Parathyroid adenoma (tissue), 2 donors: Measurements from ENCODE around the gene ALAS1.

ENCODE experiments used
- H2AFZ ChIP-seq: fragments of 300-600 bp; sonication (generic); one replicate; pipeline ENCODE4 v1.7.0; 2017; ENCODE audit warnings: antibody characterized with exemption, mild to moderate bottlenecking
- H3K27ac ChIP-seq: fragments of 300-600 bp; sonication (generic); one replicate; pipeline ENCODE4 v1.7.0; 2017
- H3K27me3 ChIP-seq: fragments of 300-600 bp; sonication (generic); one replicate; pipeline ENCODE4 v1.7.0; 2017; ENCODE audit warnings: low read length; ENCODE audit not compliant: control insufficient read depth, insufficient read depth
- H3K36me3 ChIP-seq: fragments of 300-600 bp; sonication (generic); one replicate; pipeline ENCODE4 v1.7.0; 2017; ENCODE audit warnings: low read length; ENCODE audit not compliant: control insufficient read depth, insufficient read depth
- H3K4me1 ChIP-seq: fragments of 300-600 bp; sonication (generic); one replicate; pipeline ENCODE4 v1.7.0; 2017; ENCODE audit warnings: control low read depth
- H3K4me2 ChIP-seq: fragments of 300-600 bp; sonication (generic); one replicate; pipeline ENCODE4 v1.7.0; 2017; ENCODE audit warnings: low read length
- H3K4me3 ChIP-seq: fragments of 300-600 bp; sonication (generic); one replicate; pipeline ENCODE4 v1.7.0; 2017; ENCODE audit warnings: low read depth, low read length
- H3K79me2 ChIP-seq: fragments of 300-600 bp; sonication (generic); one replicate; pipeline ENCODE4 v1.7.0; 2017; ENCODE audit warnings: control low read depth
- H3K9ac ChIP-seq: fragments of 300-600 bp; sonication (generic); one replicate; pipeline ENCODE4 v1.7.0; 2017; ENCODE audit warnings: mild to moderate bottlenecking
- H3K9me3 ChIP-seq: fragments of 300-600 bp; sonication (generic); one replicate; pipeline ENCODE4 v1.7.0; 2017; ENCODE audit warnings: low read length; ENCODE audit not compliant: control insufficient read depth
- TF ChIP-seq, protein P1 (sequence below): fragments of 300-600 bp; sonication (generic); IDR thresholded peaks from one replicate; pipeline ENCODE4 v1.7.0; 2017; ENCODE audit warnings: antibody characterized with exemption, mild to moderate bottlenecking
- donor health status: primary hyperparathyroidism.

Gene ALAS1

DNA sequence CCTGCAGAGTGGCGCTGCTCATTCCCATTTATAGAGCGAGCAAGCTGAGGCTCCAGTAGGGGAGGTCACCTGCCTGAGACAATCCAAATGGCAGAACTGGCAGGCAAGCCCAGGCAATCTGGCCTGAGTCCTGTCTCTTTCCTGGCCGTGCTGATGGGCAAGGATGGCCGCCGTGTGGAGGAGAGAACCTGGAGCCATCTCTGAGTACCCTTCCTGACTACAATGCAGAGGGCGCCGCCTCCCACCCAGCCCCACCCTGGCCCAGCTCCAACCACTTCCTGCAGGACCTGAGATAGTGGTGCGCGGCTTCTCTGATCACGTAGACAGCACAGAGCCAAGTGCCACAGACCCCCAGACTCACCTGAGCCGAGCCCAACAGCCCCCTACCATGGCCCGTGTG, 20.5 kb downstream of the ALAS1 start:
- Histone ChIP-seq H3K4me1 (peaks cover 5% of the 10 kb centered on the region), H3K79me2 (no peaks in the 10 kb centered on the region), H3K9ac (no peak overlapping the region), H3K4me2 (no peak overlapping the region), H3K36me3 (no peaks in the 10 kb centered on the region), H3K9me3 (no peaks in the 10 kb centered on the region), H3K27me3 (no peaks in the 10 kb centered on the region), H3K27ac (no peak overlapping the region), H2AFZ (no peak overlapping the region), H3K4me3 (no peak overlapping the region)
- TF ChIP-seq, protein P1, sequence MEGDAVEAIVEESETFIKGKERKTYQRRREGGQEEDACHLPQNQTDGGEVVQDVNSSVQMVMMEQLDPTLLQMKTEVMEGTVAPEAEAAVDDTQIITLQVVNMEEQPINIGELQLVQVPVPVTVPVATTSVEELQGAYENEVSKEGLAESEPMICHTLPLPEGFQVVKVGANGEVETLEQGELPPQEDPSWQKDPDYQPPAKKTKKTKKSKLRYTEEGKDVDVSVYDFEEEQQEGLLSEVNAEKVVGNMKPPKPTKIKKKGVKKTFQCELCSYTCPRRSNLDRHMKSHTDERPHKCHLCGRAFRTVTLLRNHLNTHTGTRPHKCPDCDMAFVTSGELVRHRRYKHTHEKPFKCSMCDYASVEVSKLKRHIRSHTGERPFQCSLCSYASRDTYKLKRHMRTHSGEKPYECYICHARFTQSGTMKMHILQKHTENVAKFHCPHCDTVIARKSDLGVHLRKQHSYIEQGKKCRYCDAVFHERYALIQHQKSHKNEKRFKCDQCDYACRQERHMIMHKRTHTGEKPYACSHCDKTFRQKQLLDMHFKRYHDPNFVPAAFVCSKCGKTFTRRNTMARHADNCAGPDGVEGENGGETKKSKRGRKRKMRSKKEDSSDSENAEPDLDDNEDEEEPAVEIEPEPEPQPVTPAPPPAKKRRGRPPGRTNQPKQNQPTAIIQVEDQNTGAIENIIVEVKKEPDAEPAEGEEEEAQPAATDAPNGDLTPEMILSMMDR, result no peak

DNA sequence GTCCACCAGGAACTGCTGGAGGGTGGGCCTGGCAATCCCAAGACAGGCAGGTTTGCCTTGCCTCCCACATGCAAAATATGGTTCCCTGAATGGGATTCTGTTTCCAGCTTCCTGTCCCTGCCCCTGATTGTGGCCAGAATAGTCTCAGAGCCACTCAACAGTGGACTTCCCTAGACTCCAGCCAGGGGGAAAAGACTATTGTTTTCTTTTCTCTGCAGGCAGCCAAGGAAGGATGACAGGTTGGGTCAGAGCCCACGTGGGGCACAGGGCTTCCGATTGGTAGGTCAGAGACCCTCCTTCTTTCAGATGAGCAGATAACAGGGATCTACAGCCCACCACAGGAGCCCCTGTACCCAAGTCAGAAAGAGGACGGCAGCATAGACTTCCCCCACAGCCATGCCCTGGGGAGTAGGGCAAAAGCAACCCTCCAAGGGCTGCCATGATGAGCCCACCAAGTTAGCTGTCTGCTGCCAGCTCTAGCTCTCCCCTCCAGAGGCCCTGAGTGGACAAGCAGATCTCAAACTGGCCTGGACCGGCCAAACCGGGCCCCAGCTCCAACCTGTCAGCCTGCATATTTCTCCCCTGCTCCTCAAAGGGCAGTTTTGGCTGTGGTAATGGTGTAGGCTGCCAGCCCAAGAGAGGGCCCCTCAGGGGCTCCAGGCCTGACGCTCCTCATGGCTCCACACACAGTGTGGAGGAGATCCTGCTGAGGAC, 21.1 kb downstream of the ALAS1 start:
- Histone ChIP-seq H2AFZ (no peak overlapping the region), H3K36me3 (no peaks in the 10 kb centered on the region), H3K4me1 (peaks cover 5% of the 10 kb centered on the region), H3K9ac (no peak overlapping the region), H3K9me3 (no peaks in the 10 kb centered on the region), H3K79me2 (no peaks in the 10 kb centered on the region), H3K27me3 (no peaks in the 10 kb centered on the region), H3K4me2 (no peak overlapping the region), H3K4me3 (no peak overlapping the region), H3K27ac (peak overlapping the region; percentile 29)
- TF ChIP-seq, protein P1, result no peak

DNA sequence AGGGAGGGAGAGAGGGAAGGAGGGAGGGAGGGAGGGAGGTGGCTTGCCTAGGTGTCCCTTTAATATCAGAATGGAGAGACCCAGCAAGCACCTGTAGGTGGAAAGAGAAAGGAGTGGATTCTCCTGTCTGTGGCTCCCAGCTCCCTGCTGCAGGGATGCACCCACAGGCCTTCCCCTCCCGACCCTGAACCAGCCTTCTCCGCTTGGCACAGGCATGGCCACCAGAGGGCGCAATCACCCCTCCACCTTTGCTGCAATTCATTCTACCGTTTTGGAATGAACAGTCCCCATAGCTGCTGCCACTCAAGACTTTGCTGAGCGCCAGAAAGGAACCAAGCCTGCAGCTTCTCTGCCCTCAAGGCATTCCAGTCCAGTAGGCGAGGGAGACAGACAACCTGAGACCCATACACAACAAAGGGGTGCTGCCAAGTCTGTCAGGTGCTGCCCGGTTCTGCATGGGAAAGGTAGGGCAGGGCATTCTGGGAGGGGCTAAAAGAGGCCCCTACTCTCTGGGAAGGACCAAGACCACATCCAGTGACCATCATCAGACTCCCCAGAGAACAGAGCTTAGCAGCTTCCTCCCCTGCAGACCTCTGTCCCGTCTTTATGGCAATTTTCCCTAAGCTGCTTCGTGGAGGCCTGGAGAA, 22.5 kb downstream of the ALAS1 start:
- TF ChIP-seq, protein P1, result peak; percentile 93
- Histone ChIP-seq H3K4me1 (peaks cover 5% of the 10 kb centered on the region), H3K4me3 (no peak overlapping the region), H3K27me3 (no peaks in the 10 kb centered on the region), H3K9ac (no peak overlapping the region), H3K9me3 (no peaks in the 10 kb centered on the region), H3K79me2 (no peaks in the 10 kb centered on the region), H3K36me3 (no peaks in the 10 kb centered on the region), H3K4me2 (no peak overlapping the region), H2AFZ (no peak overlapping the region), H3K27ac (no peak overlapping the region)

DNA sequence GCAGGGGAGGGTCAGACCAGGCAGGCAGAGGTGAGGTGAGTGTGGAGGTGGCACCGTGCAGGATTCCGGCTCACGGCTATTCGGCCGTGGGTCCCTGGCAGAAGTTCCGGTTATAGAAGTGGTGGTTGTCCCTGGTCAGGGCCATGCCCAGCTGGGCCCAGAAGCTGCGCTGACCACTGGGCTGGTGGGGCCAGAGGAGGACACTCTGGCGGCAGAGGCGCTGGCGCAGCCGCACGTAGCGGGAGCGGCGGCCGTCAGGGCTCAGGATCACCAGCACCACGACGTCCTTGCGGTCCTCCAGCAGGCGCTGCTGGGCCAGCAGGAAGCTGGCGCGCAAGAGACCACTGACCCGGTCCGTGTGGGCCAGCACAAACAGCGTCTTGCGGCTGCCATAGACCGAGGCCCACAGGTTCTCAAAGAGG, 23.2 kb downstream of the ALAS1 start:
- no peak overlapping the region for H3K4me2 ChIP-seq
- H3K4me3 ChIP-seq, result no peak overlapping the region
- no peak overlapping the region for H3K9ac ChIP-seq
- H3K27ac ChIP-seq, result no peak overlapping the region
- H2AFZ ChIP-seq, result no peak overlapping the region
- no peaks in the 10 kb centered on the region for H3K9me3 ChIP-seq
- peaks cover 5% of the 10 kb centered on the region for H3K4me1 ChIP-seq
- no peaks in the 10 kb centered on the region for H3K36me3 ChIP-seq
- no peaks in the 10 kb centered on the region for H3K79me2 ChIP-seq
- H3K27me3 ChIP-seq, result no peaks in the 10 kb centered on the region
- TF ChIP-seq, protein P1, result no peak
